HEK293 (cell line): ENCODE results near the gene MPPED1.

Experiments used
- CTCF ChIP-seq: fragments of 450-650 bp; formaldehyde crosslinking; IDR thresholded peaks from 2 replicates; pipeline ENCODE4 v1.5.1; 2016; ENCODE audit warnings: missing biosample characterization, missing genetic modification characterization
- KLF9 ChIP-seq: fragments of 450-650 bp; formaldehyde crosslinking; IDR thresholded peaks from 2 replicates; pipeline ENCODE4 v1.5.1; 2016; ENCODE audit warnings: missing biosample characterization, missing genetic modification characterization, low read depth
- PBX3 ChIP-seq: sonication (generic); formaldehyde crosslinking; IDR thresholded peaks from 2 replicates; pipeline ENCODE4 v1.8.1; 2022; ENCODE audit warnings: mild to moderate bottlenecking, moderate library complexity, missing genetic modification reagents
- REST ChIP-seq: fragments of 450-650 bp; formaldehyde crosslinking; IDR thresholded peaks from 2 replicates; pipeline ENCODE4 v1.5.1; 2016; ENCODE audit warnings: missing biosample characterization, missing genetic modification characterization
- TRIM28 ChIP-seq: IDR thresholded peaks from 2 replicates; pipeline ENCODE4 v1.6.1; 2011; ENCODE audit warnings: low read length, control low read depth, borderline replicate concordance
- ZNF138 ChIP-seq: fragments of 450-650 bp; formaldehyde crosslinking; IDR thresholded peaks from 2 replicates; pipeline ENCODE4 v1.5.1; 2016; ENCODE audit warnings: missing biosample characterization, missing genetic modification characterization, borderline replicate concordance
- ZNF48 ChIP-seq: fragments of 450-650 bp; formaldehyde crosslinking; IDR thresholded peaks from 2 replicates; pipeline ENCODE4 v1.5.1; 2016; ENCODE audit warnings: missing biosample characterization, missing genetic modification characterization
- ZNF561 ChIP-seq: fragments of 450-650 bp; IDR thresholded peaks from 2 replicates; pipeline ENCODE4 v1.5.1; 2018; ENCODE audit warnings: missing biosample characterization, missing genetic modification characterization, borderline replicate concordance
- ZNF571 ChIP-seq: fragments of 450-650 bp; formaldehyde crosslinking; IDR thresholded peaks from 2 replicates; pipeline ENCODE4 v1.5.0; 2017; ENCODE audit warnings: missing biosample characterization, missing genetic modification characterization

- TF ChIP-seq ZNF561 (tag by site-specific recombination) (no peak), CTCF (no peak), TRIM28 (no peak), PBX3 (CRISPR knock-in tag) (no peak), KLF9 (no peak), ZNF138 (tag by site-specific recombination) (no peak), REST (tag by site-specific recombination) (no peak), ZNF571 (tag by site-specific recombination) (no peak), ZNF48 (tag by site-specific recombination) (no peak)
Observed at GRCh38 chr22:43424201-43424600, 12.4 kb downstream of the MPPED1 start.
